Endothelial cell of umbilical vein (primary cell): Measurements from ENCODE around the gene DDX24.

Source experiments
- POLR2A ChIP-seq: IDR thresholded peaks from 2 replicates; pipeline ENCODE4 v1.6.1; 2012; ENCODE audit warnings: low read depth, mild to moderate bottlenecking, control low read depth, low read length
- TF ChIP-seq, protein P1 (sequence below), 2 donors: IDR thresholded peaks; 1 replicate in 1 of 2; 2 replicates in 1 of 2; pipeline ENCODE4 v1.5.1; 2011; ENCODE audit warnings: low read length in 2 of 2, mild to moderate bottlenecking in 2 of 2, moderate library complexity in 2 of 2, control low read depth in 1 of 2, inconsistent platforms in 1 of 2, low read depth in 1 of 2; ENCODE audit not compliant: insufficient read depth in 1 of 2; ENCODE audit errors: extremely low read depth in 1 of 2

DNA sequence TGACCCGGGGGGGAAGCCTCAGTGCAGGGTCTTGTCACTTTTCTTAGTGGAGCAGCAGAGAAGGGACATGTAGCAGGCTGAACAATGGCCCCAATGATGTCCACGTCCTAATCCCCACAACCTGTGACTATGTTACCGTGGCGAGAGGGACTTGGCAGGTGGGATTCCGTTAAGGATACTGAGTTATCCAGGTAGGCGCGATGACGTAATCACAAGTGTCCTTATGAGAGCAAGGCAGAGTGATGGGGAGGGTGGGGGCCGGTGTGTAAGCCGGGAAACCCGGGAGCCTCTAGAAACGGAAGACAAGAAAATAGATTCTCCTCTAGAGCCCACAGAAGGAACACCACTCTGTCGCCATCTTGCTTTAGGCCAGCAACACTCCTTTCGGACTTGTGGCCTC lies 50.4 kb downstream of the DDX24 start:
- TF ChIP-seq, protein P1, sequence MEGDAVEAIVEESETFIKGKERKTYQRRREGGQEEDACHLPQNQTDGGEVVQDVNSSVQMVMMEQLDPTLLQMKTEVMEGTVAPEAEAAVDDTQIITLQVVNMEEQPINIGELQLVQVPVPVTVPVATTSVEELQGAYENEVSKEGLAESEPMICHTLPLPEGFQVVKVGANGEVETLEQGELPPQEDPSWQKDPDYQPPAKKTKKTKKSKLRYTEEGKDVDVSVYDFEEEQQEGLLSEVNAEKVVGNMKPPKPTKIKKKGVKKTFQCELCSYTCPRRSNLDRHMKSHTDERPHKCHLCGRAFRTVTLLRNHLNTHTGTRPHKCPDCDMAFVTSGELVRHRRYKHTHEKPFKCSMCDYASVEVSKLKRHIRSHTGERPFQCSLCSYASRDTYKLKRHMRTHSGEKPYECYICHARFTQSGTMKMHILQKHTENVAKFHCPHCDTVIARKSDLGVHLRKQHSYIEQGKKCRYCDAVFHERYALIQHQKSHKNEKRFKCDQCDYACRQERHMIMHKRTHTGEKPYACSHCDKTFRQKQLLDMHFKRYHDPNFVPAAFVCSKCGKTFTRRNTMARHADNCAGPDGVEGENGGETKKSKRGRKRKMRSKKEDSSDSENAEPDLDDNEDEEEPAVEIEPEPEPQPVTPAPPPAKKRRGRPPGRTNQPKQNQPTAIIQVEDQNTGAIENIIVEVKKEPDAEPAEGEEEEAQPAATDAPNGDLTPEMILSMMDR (IDR thresholded peaks at IDR 0.05; ENCODE audit: extremely low read depth in 1 of 2, insufficient read depth in 1 of 2, low read depth in 1 of 2, low read length in 2 of 2) = no peak
- TF ChIP-seq POLR2A = no peak
